Measurements from ENCODE around the gene MCTP1.

- no peak for TF ChIP-seq CTCF (IDR thresholded peaks at IDR 0.05; ENCODE audit: poor library complexity)
- no peak for TF ChIP-seq EZH2 (IDR thresholded peaks at IDR 0.05; ENCODE audit: borderline replicate concordance)
- TF ChIP-seq EZH2phosphoT487 (IDR thresholded peaks at IDR 0.05; ENCODE audit: low read depth, severe bottlenecking, unreplicated experiment), result no peak
Observed at GRCh38 chr5:94903726-94904125, 381.2 kb downstream of the MCTP1 start.

All from hepatocyte (in vitro differentiated cells).